Astrocyte (in vitro differentiated cells and primary cell): ENCODE data around the gene AQP2. TPM values are rescaled to one million over a fixed set of nuclear protein-coding genes. Genes with fewer than 3 reads are reported as not detected.
A peak's percentile ranks its signal among the peaks of the same experiment; 100 is the strongest.

Source experiments
- DNase-seq: peaks from one replicate; pipeline ENCODE4 v3.0.0-alpha.2; 2010; ENCODE audit warnings: low read depth
- FAIRE-seq: peaks from 2 replicates; lab custom pipeline; 2011; peaks lifted over from hg19 to GRCh38; lab: Jason Lieb, UNC
- H2AFZ ChIP-seq: 2 replicates; pipeline ENCODE4 v1.6.0; 2012; ENCODE audit warnings: low read depth, low read length, inconsistent platforms
- H3K27ac ChIP-seq: 2 replicates; pipeline ENCODE4 v1.5.1; 2011; ENCODE audit warnings: low read depth, low read length, inconsistent platforms
- H3K27me3 ChIP-seq: 2 replicates; pipeline ENCODE4 v1.6.0; 2011; ENCODE audit warnings: low read length, inconsistent platforms; ENCODE audit not compliant: insufficient read depth
- H3K36me3 ChIP-seq: 2 replicates; pipeline ENCODE4 v1.5.1; 2011; ENCODE audit warnings: low read length, inconsistent platforms; ENCODE audit not compliant: insufficient read depth
- H3K4me1 ChIP-seq: 2 replicates; pipeline ENCODE4 v1.5.1; 2011; ENCODE audit warnings: low read length, inconsistent platforms; ENCODE audit not compliant: insufficient read depth
- H3K4me2 ChIP-seq: 2 replicates; pipeline ENCODE4 v1.6.0; 2012; ENCODE audit warnings: low read length, inconsistent platforms
- H3K4me3 ChIP-seq: 2 replicates; pipeline ENCODE4 v1.5.1; 2011; ENCODE audit warnings: low read depth, mild to moderate bottlenecking, low read length, inconsistent platforms; ENCODE audit not compliant: insufficient read depth
- H3K79me2 ChIP-seq: 2 replicates; pipeline ENCODE4 v1.6.0; 2012; ENCODE audit warnings: mild to moderate bottlenecking, low read length, inconsistent platforms; ENCODE audit not compliant: insufficient read depth
- H3K9ac ChIP-seq: 2 replicates; pipeline ENCODE4 v1.6.0; 2012; ENCODE audit warnings: mild to moderate bottlenecking, low read length, inconsistent platforms
- H3K9me3 ChIP-seq: 2 replicates; pipeline ENCODE4 v1.5.1; 2012; ENCODE audit warnings: low read depth, mild to moderate bottlenecking, low read length, inconsistent platforms; ENCODE audit not compliant: insufficient read depth
- H4K20me1 ChIP-seq: 2 replicates; pipeline ENCODE4 v1.6.0; 2012; ENCODE audit warnings: low read length, inconsistent platforms; ENCODE audit not compliant: insufficient read depth
- H3K27ac Mint-ChIP-seq: one replicate; pipeline ENCODE4 v1.8.0; 2021; ENCODE audit warnings: mild to moderate bottlenecking, mixed read lengths; ENCODE audit not compliant: unreplicated experiment
- H3K27me3 Mint-ChIP-seq: one replicate; pipeline ENCODE4 v1.8.0; 2021; ENCODE audit warnings: low read depth, mixed read lengths; ENCODE audit not compliant: unreplicated experiment
- H3K36me3 Mint-ChIP-seq: one replicate; pipeline ENCODE4 v1.8.0; 2021; ENCODE audit warnings: low read depth, mixed read lengths; ENCODE audit not compliant: unreplicated experiment
- H3K4me1 Mint-ChIP-seq: one replicate; pipeline ENCODE4 v1.8.0; 2021; ENCODE audit warnings: low read depth, mixed read lengths; ENCODE audit not compliant: unreplicated experiment
- H3K4me3 Mint-ChIP-seq: one replicate; pipeline ENCODE4 v1.8.0; 2021; ENCODE audit warnings: mild to moderate bottlenecking, moderate library complexity, mixed read lengths; ENCODE audit not compliant: unreplicated experiment
- H3K9me3 Mint-ChIP-seq: one replicate; pipeline ENCODE4 v1.8.0; 2021; ENCODE audit warnings: mild to moderate bottlenecking, mixed read lengths; ENCODE audit not compliant: unreplicated experiment
- CTCF ChIP-seq: IDR thresholded peaks from 2 replicates; pipeline ENCODE4 v1.5.1; 2011; ENCODE audit warnings: low read depth, mild to moderate bottlenecking, inconsistent platforms, low read length, moderate library complexity; ENCODE audit not compliant: insufficient read depth
- EZH2 ChIP-seq: IDR thresholded peaks from 2 replicates; pipeline ENCODE4 v1.6.1; 2012; ENCODE audit warnings: mild to moderate bottlenecking, low read length, inconsistent platforms; ENCODE audit not compliant: insufficient read depth
- total RNA-seq: library from RNA; stranded (reverse); gene quantifications from 2 replicates; pipeline ENCODE4 v1.2.1, GENCODE V29; 2021

The AQP2 gene
- total RNA-seq, 1 donor from 2014 or later = not detected

DNA sequence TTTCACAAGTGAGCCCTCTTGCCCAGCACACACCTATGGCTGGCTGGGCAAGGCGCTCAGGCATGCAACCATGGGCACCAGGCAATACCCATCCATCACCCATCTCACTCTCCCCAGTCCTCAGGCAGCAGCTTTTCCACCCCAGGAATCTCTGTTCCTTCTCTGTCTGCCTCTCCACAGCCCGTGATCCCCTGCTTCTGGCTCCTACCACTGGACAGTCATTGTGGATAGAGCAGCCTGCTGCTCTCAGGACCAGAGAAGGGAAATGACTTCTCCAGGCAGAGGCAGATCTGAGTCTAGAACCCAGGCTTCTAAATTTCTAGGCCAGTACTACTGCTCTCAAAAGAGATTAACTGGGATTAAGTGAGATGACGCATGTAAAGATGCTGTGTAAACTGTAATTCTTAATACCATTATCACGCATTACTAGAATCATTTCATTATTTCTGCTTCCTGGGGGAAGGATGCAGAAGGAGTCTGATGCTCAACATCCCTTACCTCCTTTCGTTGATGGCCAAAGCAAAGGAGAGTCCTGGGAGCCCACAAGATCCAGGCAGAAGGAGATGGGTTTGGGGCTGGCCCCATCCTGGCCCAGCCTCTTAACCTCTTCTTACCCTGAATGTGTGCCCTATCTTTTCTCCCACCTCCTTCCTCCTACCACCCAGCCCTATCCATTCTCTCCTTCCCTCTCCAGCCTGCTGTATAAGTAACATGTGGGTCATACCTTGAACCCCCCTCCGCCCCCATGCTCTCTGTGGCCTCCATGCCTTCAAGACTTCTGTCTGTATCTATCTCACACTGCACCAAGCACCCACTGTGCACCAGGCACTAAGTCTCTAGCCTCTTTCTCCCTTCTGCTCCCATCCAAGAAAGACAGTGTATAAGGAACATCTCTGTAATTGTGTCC is 6.4 kb downstream of the AQP2 start:
- H3K27me3 ChIP-seq = peaks cover 51% of the 10 kb centered on the region
- Mint-ChIP-seq H3K4me3 (no peak overlapping the region), H3K4me1 (peaks cover 11% of the 10 kb centered on the region), H3K27me3 (peaks cover 63% of the 10 kb centered on the region), H3K36me3 (peaks cover 9% of the 10 kb centered on the region), H3K9me3 (peaks cover 2% of the 10 kb centered on the region), H3K27ac (no peak overlapping the region)
- no peak overlapping the region for H2AFZ ChIP-seq
- no peak overlapping the region for H3K9ac ChIP-seq
- DNase-seq = no peak
- no peak for TF ChIP-seq EZH2
- no peak overlapping the region for H3K4me2 ChIP-seq
- H3K9me3 ChIP-seq = no peaks in the 10 kb centered on the region
- H3K36me3 ChIP-seq = no peaks in the 10 kb centered on the region
- H3K4me3 ChIP-seq = no peak overlapping the region
- H3K4me1 ChIP-seq = peaks cover 8% of the 10 kb centered on the region
- no peaks in the 10 kb centered on the region for H3K79me2 ChIP-seq
- FAIRE-seq = no peak
- H4K20me1 ChIP-seq = peaks cover 4% of the 10 kb centered on the region
- H3K27ac ChIP-seq = no peak overlapping the region

GRCh38 chr12:49957570-49957967 is 7.0 kb downstream of the AQP2 start:
- Histone ChIP-seq H3K4me1 (peaks cover 8% of the 10 kb centered on the region), H4K20me1 (peaks cover 4% of the 10 kb centered on the region), H3K36me3 (no peaks in the 10 kb centered on the region), H3K79me2 (no peaks in the 10 kb centered on the region), H3K9me3 (no peaks in the 10 kb centered on the region), H2AFZ (no peak overlapping the region), H3K4me2 (no peak overlapping the region), H3K27ac (no peak overlapping the region), H3K4me3 (no peak overlapping the region), H3K9ac (no peak overlapping the region), H3K27me3 (peaks cover 51% of the 10 kb centered on the region)
- H3K27ac Mint-ChIP-seq = no peak overlapping the region
- no peak overlapping the region for H3K4me3 Mint-ChIP-seq
- DNase-seq = no peak
- peaks cover 58% of the 10 kb centered on the region for H3K27me3 Mint-ChIP-seq
- H3K9me3 Mint-ChIP-seq = peaks cover 2% of the 10 kb centered on the region
- no peak for TF ChIP-seq EZH2
- no peak for TF ChIP-seq CTCF
- peaks cover 9% of the 10 kb centered on the region for H3K36me3 Mint-ChIP-seq
- H3K4me1 Mint-ChIP-seq = peaks cover 11% of the 10 kb centered on the region
- no peak for FAIRE-seq

- H3K9ac ChIP-seq = no peak overlapping the region
- no peak overlapping the region for H3K27ac Mint-ChIP-seq
- no peaks in the 10 kb centered on the region for H3K36me3 ChIP-seq
- H3K27me3 Mint-ChIP-seq = peaks cover 71% of the 10 kb centered on the region
- peaks cover 11% of the 10 kb centered on the region for H3K36me3 Mint-ChIP-seq
- no peak overlapping the region for H3K4me3 Mint-ChIP-seq
- peaks cover 11% of the 10 kb centered on the region for H3K4me1 ChIP-seq
- H3K27me3 ChIP-seq = peaks cover 39% of the 10 kb centered on the region
- DNase-seq (peak; percentile 44), FAIRE-seq (no peak)
- H3K4me2 ChIP-seq = peak overlapping the region; percentile 35
- TF ChIP-seq EZH2 (no peak), CTCF (no peak)
- H3K9me3 Mint-ChIP-seq = peaks cover 2% of the 10 kb centered on the region
- no peaks in the 10 kb centered on the region for H3K79me2 ChIP-seq
- H3K9me3 ChIP-seq = no peaks in the 10 kb centered on the region
- no peak overlapping the region for H3K27ac ChIP-seq
- no peak overlapping the region for H3K4me3 ChIP-seq
- no peak overlapping the region for H2AFZ ChIP-seq
- H3K4me1 Mint-ChIP-seq = peaks cover 11% of the 10 kb centered on the region
- peaks cover 4% of the 10 kb centered on the region for H4K20me1 ChIP-seq
Measured at GRCh38 chr12:49959685-49960473, 9.3 kb downstream of the AQP2 start.
